Activated CD4-positive, alpha-beta T cell treated with anti-CD3 and anti-CD28 coated beads, Interleukin-2, Interleukin-4, amounts not matched to agents 100 ng/mL and 50 ng/mL, durations not matched to agents 16 hours and 8 hours (primary cell): ENCODE data around the gene DLGAP1.
"Not testable (repeated sequence)": the region's sequence is repeated elsewhere in the genome, so short reads cannot be mapped to it uniquely, and the experiment has no call there.

Experiments used
- DNase-seq: peaks from one replicate; pipeline ENCODE4 v3.0.0-alpha.2; 2020; ENCODE audit warnings: low spot score

DLGAP1 gene

GRCh38 chr18:4455113-4455811 is at the start of gene DLGAP1:
DLGAP1 (minus strand) TSS chr18:4455307.
- no peak for DNase-seq

GRCh38 chr18:4494703-4495284 is 39.7 kb upstream of the DLGAP1 start:
- not testable (repeated sequence) for DNase-seq

GRCh38 chr18:4468511-4468910 is 13.4 kb upstream of the DLGAP1 start:
- no peak for DNase-seq

- DNase-seq: no peak
Observed at GRCh38 chr18:4454537-4455112, 482 bp downstream of the DLGAP1 start.

- DNase-seq: no peak
Observed at GRCh38 chr18:4453874-4454536, 1.1 kb downstream of the DLGAP1 start.

GRCh38 chr18:4453567-4453873 is 1.6 kb downstream of the DLGAP1 start:
- DNase-seq: no peak

- DNase-seq: no peak
Observed at GRCh38 chr18:4450065-4450658, 4.9 kb downstream of the DLGAP1 start.

- DNase-seq: no peak
Observed at GRCh38 chr18:4445902-4446301, 9.2 kb downstream of the DLGAP1 start.

GRCh38 chr18:4444306-4444705 is 10.8 kb downstream of the DLGAP1 start:
- DNase-seq: no peak

- DNase-seq: no peak
Observed at GRCh38 chr18:4441098-4441497, 14.0 kb downstream of the DLGAP1 start.

- no peak for DNase-seq
Observed at GRCh38 chr18:4438938-4439337, 16.2 kb downstream of the DLGAP1 start.

- no peak for DNase-seq
Observed at GRCh38 chr18:4433717-4434116, 21.4 kb downstream of the DLGAP1 start.

- no peak for DNase-seq
Observed at GRCh38 chr18:4430836-4431235, 24.3 kb downstream of the DLGAP1 start.

GRCh38 chr18:4417714-4418113 is 37.4 kb downstream of the DLGAP1 start:
- DNase-seq: no peak

- no peak for DNase-seq
Observed at GRCh38 chr18:4416976-4417375, 38.1 kb downstream of the DLGAP1 start.

- DNase-seq: no peak
Observed at GRCh38 chr18:4412286-4412685, 42.8 kb downstream of the DLGAP1 start.

- DNase-seq: no peak
Observed at GRCh38 chr18:4406856-4407255, 48.3 kb downstream of the DLGAP1 start.

- no peak for DNase-seq
Observed at GRCh38 chr18:4405965-4406364, 49.1 kb downstream of the DLGAP1 start.

- no peak for DNase-seq
Observed at GRCh38 chr18:4403836-4404235, 51.3 kb downstream of the DLGAP1 start.

- DNase-seq: no peak
Observed at GRCh38 chr18:4400911-4401310, 54.2 kb downstream of the DLGAP1 start.

- no peak for DNase-seq
Observed at GRCh38 chr18:4399929-4400328, 55.2 kb downstream of the DLGAP1 start.

- no peak for DNase-seq
Observed at GRCh38 chr18:4394700-4395099, 60.4 kb downstream of the DLGAP1 start.

- DNase-seq: no peak
Observed at GRCh38 chr18:4391859-4392258, 63.2 kb downstream of the DLGAP1 start.
